Articular chondrocyte of knee joint (primary cell): ENCODE results near the gene ZNF394. TPM values are rescaled to one million over a fixed set of nuclear protein-coding genes. Genes with fewer than 3 reads are reported as not detected.

Source experiments
- total RNA-seq: library from RNA; depleted of rRNA; stranded (reverse); fragments of >200 nt; gene quantifications from 2 replicates; pipeline ENCODE4 v1.2.3, GENCODE V29; 2012

Gene ZNF394
- total RNA-seq, result 34.2 and 34.9 TPM in 2 replicates

DNA sequence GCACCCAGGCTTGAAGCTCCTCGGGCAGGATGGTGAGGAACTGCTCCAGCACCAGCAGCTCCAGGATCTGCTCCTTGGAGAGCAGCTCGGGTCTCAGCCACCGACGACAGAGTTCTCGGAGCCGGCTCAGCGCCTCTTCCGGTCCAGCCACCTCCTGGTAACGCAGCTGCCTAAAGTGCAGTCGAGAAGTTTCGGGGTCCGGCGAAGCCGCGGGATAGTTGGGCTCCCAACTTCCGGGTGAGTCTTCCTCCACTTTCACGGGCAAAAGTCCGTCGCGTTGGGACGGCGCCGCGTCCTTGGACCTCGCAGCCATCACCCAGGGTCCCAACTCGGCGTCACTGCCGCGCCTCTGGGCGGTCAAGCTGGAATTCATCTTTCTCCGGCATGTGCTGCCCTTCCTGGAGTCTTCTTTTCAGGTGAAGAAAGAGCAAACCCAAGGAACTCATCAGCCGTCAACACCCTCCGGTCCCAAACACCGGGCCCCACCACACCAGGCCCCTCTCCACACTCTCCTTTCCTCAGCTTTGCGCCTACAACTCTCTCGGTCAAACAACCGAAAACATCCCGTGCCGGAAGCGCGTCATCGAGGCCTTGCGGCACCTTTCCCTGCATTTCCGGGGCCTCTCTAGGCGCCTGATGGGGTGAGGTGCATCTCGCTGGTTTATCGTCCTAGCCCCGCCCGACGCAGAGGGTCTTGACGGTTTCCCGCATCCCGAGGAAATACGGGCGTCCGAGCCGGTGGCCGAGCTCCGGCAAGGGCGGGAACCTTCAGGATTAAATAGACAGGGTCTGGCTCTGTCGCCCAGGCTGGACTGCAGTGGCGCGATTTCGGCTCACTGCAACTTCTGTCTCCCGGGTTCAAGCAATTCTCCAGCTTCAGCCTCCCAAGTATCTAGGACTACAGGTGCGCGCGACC is at the start of gene ZNF394:
ZNF394 (minus strand) TSS at position 561 of the 916 bp plus-strand sequence; CDS start at position 373, 188 bp downstream.

GRCh38 chr7:99504603-99505323 is 4.7 kb upstream of the ZNF394 start, which contains the start of gene ZKSCAN5:
ZKSCAN5 (plus strand) TSS chr7:99504662; CDS start chr7:99506045, 1,383 bp downstream.

DNA sequence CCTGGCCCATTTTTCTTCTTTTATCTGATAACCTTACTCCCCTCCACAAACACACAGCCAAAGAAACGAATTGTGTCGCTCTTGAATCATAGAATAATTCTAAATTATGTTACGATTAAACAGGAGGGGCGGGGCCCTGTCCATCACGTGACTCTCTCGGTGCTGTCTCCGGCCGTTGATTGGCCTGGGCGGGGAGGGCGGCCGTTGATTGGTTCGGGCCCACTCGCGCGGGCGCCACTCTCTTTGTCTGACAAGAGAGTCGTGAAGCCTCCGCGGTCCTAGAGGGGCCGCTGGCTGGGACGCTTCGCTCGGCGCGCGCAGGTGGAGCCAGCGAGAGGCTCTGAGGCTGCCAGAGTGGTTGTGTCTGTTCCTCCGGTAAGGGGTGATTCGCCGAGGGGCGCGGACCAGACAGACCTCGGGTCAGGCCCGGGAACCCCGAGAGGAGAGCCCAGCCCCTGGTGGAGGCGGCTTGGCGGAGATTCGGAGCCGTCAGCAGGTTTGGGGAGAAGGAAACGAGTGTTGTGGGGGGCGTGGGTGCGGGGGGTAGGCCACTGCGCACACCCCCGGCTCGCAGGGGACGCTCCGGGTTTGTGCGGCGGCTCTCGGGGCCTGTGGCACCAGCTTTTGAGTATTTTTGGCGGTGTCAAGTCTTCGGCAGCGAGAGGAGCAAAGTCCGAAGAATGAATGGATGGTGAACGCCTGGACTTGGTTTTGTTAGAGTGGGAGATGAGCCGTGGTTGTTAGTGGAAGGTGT is 27.3 kb downstream of the ZNF394 start, which contains the start of gene ZNF789:
ZNF789 (plus strand) TSS at position 330 of the 754 bp plus-strand sequence. CDS start 3,567 bp downstream, outside the sequence.

Other genes with a start within 250 kb of the ZNF394 start
- not detected in 2 replicates for gene MYH16, start 227.4 kb downstream of the ZNF394 start, total RNA-seq
- gene ARPC1A, start 174.4 kb downstream of the ZNF394 start, total RNA-seq, result 140 and 156 TPM in 2 replicates
- 210 and 312 TPM in 2 replicates for gene ARPC1B, start 125.6 kb downstream of the ZNF394 start, total RNA-seq
- 76.0 and 76.2 TPM in 2 replicates for gene PDAP1, start 91.7 kb downstream of the ZNF394 start, total RNA-seq
- 103 and 104 TPM in 2 replicates for gene BUD31, start 91.3 kb downstream of the ZNF394 start, total RNA-seq
- 6.2 and 6.7 TPM in 2 replicates for gene PTCD1, start 61.5 kb downstream of the ZNF394 start, total RNA-seq
- gene CPSF4, start 61.3 kb downstream of the ZNF394 start, total RNA-seq, result 21.0 and 23.7 TPM in 2 replicates
- 604 and 668 TPM in 2 replicates for gene ATP5MF, start 34.1 kb downstream of the ZNF394 start, total RNA-seq
- 5.1 and 6.9 TPM in 2 replicates for gene ZNF789, start 27.4 kb downstream of the ZNF394 start, total RNA-seq
- gene ZKSCAN5, start 4.4 kb upstream of the ZNF394 start, total RNA-seq, result 10.3 and 12.4 TPM in 2 replicates
- gene FAM200A, start 51.8 kb upstream of the ZNF394 start, total RNA-seq, result 9.9 and 11.2 TPM in 2 replicates
- 76.3 and 82.5 TPM in 2 replicates for gene ZNF655, start 58.4 kb upstream of the ZNF394 start, total RNA-seq
- gene TMEM225B, start 98.0 kb upstream of the ZNF394 start, total RNA-seq, result 0.26 and 0.43 TPM in 2 replicates
- 10.8 and 11.2 TPM in 2 replicates for gene ZSCAN25, start 116.7 kb upstream of the ZNF394 start, total RNA-seq
- 5.7 and 10.1 TPM in 2 replicates for gene CYP3A5, start 179.7 kb upstream of the ZNF394 start, total RNA-seq
- gene CYP3A7, start 234.9 kb upstream of the ZNF394 start, total RNA-seq, result 0.32 TPM in 1 of 2 replicates, not detected in the other